ENCODE results near the gene PTPRG.
"Not testable (repeated sequence)": the region's sequence is repeated elsewhere in the genome, so short reads cannot be mapped to it uniquely, and the experiment has no call there.

Gene PTPRG

DNA sequence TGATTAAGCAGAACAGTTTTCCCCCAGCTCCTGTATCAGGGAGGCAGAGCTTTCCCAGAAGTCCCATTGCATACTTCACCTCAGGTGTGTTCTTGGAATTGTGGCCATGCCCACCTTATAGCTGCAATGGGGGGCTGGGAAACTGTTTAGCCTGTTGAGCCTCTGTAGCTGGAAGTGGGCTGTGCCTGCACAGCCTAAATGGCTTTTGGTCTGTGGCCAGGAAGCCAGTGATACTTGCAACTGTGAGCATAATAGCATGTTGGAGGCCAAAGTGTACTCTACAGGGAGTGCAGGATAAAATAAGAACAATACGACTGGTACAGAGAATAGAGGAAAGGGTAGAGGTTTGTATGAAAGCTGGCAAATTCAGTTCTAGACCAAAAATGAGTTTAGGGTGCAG is 248.5 kb downstream of the PTPRG start:
- DNase-seq, result no peak

DNA sequence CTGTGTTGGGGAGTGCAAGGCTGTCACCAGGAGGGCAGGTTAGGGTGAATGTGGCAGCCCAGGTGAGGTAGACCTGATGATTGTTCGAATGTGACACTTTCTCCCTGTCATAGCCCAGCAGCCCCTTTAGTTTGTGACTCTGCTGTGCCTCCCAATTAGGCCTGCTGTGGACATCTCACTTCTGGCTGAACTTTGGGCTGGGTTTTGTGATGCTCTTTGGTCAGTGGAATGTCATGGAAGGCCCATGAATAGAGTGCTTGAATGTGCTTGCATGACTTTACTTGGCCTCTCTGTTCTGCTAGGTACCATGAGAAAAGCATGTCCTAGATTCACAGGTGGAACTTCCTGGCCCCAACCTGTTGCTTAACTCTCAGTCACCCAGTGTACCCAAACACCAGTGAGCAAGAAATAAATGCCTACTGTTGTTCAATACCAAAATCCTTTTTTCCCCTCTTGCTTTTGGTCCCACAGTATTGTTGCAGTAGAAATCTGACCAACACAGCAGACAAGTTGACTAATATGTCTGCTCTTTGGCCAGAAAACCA is 249.7 kb downstream of the PTPRG start:
- DNase-seq, result no peak

DNA sequence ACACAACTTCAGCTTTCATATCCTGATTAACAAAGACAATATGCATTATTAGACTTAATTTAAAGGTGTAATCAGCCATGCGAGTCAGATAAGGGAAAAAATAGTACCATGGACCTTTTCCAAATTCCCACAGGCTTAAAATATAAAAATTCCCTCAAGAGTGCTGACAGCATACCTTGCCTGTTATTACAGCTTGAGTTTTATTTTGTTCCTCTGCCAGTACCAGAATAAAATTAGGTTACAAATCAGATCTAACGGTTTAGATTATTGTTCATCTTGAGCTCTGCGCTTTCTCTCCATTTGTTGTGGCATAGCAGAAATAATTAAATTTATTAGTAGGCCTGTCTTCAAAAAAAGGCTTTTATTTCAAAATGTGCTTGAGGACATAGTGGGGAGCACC is 250.3 kb downstream of the PTPRG start:
- no peak for DNase-seq

DNA sequence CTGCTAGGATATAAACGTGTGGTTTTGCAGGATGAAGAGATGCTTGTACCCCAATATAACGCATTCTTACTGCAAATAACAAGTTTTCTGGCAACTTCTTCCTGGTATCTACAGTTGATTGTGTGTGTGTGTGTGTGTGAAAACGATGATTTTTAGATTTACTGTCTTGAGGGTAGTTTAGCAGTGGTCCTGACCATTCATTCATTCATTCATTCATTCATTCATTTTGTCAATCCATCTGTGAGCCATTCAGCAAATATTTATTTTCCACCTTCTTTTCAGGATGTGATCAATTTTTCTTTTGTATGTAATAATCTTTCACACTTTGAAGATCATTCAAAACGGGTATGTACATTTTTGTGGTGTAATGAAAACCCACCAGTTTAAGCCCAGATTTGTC is 250.7 kb downstream of the PTPRG start:
- no peak for DNase-seq

DNA sequence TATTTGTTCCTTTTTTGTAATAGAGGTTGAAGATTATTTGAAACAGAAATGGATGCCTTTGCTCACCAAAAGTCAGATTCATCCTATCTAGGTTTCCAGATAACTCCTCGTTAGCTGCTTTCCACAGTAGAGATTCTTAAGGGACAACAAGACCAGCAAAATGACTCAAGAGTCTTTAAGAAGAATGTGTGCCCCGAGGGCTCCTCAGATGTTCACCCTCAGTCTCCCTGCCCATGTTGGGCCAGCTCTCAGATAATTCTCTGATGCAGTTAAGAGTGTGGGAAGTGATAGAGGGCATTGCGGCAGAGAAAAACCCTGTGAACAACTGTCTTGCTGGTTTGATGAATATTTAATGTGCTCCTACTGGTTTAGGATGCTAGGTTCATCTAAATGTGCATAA is 251.1 kb downstream of the PTPRG start:
- no peak for DNase-seq

DNA sequence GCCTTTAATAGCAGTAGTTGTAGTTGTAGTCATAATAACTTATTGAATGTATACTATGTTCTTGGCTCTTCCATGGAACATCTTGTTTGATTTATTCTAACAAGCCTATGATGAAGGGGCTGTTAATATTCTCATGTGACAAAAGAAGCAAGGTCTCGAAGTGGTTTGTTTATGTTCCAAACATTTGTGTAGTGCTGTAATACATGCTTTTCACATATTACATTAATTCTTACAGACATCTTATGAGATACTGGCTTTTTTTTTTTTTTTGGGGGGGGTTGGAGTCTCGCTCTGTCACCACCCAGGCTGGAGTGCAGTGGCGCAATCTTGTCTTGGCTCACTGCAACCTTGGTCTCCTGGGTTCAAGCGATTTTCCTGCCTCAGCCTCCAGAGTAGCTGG is 252.3 kb downstream of the PTPRG start:
- no peak for DNase-seq

DNA sequence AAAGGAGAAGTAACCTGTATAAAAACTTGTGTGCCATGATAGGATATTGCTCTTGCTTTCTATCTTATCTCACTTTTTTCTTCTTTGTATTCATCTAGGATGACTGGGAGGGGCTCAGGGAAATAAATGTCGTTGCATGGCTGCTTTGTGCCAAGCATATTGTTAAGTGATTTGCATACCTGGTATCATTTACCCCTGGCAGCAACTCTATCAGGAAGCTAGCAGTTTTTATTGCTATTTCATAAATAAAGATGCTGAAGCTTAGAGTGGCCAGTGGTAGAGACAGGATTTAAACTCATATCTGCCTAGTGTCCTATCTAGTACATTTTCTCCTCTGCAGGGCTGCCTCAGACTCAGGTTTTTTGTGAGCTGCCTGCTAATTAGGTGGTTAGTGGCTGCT is 253.3 kb downstream of the PTPRG start:
- no peak for DNase-seq

DNA sequence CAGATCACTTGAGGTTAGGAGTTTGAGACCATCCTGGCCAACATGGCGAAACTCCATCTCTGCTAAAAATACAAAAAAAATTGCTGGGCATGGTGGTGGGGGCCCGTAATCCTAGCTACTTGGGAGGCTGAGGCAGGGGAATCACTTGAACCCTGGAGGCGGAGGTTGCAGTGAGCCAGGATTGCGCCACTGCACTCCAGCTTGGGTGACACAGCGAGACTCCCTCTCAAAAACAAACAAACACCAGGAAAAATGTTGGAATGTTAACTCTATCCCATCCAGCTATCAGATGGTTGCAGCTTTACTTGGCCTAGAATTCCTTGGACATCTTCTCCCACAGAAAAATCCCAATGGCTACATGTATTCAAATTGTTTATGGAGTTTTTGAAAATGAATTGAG is 254.9 kb downstream of the PTPRG start:
- not testable (repeated sequence) for DNase-seq

DNA sequence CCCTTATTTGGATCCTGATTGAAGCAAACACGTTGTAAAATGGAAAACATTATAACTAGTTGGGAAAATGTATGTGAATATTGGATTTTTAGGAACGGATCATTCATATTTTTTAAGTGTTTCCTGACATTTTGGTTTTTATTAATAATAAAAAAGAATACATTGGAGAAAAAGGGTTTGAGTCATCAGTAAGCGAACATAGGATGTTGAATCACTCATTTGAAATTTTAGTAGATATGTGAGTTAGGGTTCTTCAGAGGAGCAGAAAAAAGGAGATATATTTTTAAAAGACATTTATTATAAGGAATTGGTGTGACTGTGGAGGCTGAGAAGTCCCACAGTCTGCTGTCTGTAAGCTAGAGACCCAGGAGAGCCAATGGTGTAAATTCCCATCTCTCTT is 258.5 kb downstream of the PTPRG start:
- DNase-seq, result no peak

DNA sequence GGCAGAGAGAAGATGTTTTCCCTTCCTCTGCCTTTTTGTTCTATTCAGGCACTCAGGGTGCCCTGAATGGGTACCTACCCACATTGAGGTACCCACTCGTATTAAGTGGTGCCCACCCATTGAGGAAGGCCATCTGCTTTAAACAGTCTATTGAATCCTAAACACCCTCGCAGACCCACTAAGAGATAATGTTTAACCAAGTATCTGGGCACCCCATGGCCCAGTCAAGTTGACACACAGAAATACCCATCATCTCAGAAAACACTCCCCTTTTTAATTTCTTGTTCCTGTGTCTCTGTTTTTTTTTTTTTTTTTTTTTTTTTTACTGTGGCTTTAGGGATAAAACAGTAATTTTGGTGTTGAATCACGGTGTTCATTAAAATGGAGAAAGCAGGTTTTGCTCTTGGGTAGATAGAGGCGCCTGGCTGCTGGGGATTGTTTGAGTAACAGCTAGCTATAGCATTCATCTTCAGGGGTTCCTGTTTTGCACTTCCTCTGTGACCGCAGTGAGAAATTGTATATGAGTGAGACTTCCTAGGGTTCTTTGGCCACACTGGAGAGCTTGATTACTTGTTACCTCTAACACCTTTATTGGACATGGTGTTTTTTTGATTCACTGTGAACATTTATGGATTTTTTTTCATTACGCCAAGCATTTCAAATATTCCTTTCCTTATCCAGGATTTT is 259.1 kb downstream of the PTPRG start:
- DNase-seq, result no peak

DNA sequence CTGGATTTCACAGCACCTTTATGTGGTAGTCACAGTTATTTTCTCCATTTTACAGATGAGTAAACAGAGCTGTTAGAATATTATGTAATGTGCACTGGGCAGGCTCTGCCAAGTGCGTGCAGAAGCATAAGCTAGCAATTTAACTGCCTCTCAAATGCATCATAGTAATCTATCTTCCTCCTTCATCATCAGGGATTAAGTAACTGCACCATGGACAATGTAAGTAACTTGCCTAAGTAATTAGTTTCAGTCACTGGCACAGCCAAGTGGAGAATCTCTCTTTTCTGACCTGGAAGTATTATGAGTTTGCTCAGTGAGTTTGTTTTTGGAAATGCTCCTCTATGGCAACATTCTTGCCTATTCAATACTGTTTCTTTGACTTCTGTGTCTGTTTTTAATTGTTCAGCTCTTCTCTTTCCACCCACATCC is 260.5 kb downstream of the PTPRG start:
- no peak for DNase-seq

DNA sequence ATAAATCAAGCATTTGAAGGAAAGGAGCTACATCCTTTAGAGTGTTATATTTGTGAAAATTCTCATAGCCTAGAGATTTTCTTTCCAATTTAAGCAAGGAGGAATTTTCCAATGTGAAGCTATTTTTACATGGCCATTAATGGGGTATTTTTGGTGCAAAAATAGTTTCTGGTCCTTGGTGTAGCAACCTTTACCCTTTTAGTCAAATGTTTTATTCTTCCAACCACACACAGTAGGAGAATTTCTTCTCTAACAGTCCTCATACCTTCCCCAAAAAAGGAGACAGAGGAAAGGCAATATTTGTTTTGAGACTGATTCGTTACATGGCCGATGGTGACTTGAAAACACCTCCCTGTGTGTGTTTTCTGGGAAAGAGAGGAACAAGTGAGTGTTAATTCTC is 261.2 kb downstream of the PTPRG start:
- no peak for DNase-seq

DNA sequence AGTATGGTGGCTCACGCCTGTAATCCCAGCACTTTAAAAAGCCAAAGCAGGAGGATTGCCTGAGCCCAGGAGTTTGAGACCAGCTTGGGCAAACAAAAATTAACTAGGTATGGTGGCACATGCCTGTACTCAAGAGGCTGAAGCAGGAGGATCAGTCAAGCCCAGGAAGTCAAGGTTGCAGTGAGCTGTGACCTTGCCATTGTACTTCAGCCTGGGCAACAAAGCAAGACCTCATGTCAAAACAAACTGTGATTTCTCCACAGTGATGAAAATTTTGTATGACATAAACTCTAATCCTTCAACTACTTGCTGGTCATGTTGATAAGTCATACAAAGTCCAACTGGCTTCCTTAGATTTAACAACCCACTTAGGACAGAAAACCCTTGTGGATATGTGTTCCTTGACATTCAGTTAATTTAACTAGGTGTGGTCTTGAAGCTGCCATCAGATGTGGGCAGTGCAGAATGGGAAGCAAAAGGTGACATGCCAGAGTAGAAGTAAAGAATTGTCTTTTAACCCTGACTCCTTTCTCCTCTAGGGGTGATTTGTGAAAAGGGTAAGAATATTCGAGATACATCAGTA is 263.3 kb downstream of the PTPRG start:
- no peak for DNase-seq

DNA sequence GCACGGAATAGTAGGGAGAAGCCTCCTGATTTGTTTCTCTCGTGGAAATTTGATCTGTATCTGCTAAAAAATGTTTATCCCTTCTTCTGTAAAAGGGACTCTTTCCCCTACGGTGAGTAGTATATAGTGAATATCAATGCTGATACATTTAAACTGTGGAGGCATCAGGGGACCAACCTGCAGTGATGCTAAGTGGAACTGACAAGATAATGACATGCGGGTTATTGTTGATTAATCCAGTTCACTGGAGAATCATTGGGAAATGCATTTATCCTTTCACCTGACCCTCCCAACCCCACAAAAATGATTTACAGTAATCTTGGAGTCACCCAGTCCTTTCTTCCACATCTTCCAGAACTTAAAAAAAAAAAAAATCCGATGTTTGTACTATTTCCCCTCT is 264.8 kb downstream of the PTPRG start:
- no peak for DNase-seq

DNA sequence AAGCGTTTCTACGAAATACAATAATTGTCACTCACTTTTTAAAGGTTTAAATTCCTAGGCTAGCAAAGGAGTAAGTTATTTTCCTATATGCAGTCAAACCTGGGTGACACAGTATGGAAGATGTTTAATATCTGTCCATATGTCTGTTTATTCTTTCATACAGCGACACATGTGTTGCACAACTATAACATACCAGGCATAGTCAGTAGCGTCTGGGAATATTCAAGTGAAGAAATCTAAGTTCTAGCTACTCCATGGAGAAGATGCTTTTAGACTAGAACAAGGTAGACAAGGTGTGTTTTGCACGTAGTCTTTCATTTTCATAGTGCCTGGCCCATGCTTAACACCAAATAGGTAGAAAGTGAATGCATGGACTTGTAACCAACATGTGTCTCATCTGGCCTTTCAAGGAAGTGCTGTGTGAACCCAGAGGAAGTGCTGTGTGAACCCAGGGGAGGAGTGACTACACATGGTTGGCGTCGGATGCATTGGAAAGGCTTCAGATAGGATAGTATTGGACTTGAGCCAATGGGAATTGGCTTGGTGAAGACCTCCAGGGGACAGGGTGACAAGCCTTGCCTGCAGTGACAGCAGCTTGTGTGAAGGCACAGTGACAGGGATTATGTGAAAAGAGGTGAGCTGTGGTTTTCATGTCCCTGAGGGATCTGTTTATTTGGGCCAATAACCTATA is 267.0 kb downstream of the PTPRG start:
- DNase-seq, result no peak

DNA sequence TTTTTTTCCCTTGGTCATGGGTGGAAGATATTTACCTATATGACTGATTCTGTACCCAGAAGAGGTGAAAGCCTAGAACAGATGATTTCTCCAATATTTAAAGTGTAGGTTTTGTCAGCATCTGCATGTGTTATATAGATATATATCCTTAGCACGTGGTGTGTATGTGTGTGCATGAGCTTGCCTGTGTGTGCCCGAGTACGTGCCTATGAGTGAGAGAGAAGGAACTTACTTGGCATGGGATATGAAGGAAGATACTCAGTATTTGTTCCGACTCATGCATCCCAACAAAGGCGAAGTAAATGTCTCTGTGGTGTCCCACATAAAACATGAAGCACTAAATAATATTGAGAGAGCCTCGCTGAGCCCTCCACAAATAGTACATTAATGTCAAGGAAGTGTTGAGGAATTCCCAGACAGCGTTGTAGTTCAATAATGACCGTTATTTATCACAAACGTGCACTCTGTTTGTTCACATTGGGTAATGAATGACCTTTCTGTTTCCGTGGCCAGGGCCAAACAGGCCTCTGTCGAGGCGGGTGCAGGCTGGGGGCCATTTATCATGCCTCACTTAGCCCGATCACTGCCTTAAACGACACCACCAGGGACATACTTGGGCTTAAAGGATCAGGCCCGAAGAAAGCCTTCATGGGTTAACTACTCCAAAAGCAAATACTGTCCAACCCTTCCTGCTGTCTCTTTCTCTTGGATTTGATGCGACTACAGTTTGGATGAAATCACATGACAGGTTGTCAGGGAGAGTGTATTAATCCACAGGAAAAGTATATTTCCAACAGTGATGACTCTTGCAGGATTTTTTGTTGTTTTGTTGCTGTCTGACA is 267.7 kb downstream of the PTPRG start:
- DNase-seq, result no peak

DNA sequence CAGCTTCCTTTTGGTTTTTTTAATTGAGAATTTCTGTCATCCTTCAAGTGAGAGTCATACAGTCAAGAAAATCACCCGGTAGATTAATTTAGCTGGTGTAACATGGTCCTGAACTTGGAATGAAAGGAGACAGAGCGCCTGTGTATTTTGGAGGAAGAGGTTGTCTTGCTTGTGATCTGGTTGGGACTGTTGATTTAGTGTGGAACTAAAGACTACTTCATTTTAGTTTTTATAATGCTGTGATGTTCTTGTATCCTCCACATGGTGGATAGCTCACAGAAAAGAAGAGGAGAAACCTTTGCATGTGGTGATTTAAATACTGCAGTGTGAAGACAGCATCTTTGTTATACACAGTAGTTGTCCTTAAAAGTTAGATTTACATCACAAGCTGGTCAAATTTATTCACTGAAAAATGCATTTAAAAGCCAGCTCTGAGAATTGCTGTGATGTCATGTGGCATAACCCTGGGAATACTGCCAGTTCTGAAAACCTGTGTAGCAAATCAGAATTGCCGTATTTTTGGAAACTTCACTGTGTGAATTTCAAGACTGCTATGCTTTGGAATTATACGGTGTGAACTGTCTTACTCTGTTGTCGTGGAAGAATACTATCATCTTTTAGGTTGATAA is 268.5 kb downstream of the PTPRG start:
- no peak for DNase-seq

DNA sequence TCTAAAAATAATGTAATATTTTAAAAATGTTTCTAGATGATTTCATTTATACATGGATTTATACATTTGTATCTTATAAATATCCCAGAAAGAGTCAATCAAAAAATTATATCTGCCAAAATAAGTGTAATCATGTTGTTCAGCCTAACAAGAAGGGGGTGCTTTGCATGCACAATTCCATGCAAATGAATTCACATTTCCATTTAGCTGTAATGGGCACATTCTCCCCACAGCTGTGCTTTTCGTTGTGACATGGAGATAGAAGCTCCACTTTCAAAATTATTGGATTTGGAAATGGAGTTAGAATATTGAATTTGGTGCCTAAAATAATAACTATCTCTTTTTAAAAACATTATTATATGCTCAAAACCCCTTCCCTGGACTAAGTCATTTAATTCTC is 270.6 kb downstream of the PTPRG start:
- DNase-seq, result no peak

DNA sequence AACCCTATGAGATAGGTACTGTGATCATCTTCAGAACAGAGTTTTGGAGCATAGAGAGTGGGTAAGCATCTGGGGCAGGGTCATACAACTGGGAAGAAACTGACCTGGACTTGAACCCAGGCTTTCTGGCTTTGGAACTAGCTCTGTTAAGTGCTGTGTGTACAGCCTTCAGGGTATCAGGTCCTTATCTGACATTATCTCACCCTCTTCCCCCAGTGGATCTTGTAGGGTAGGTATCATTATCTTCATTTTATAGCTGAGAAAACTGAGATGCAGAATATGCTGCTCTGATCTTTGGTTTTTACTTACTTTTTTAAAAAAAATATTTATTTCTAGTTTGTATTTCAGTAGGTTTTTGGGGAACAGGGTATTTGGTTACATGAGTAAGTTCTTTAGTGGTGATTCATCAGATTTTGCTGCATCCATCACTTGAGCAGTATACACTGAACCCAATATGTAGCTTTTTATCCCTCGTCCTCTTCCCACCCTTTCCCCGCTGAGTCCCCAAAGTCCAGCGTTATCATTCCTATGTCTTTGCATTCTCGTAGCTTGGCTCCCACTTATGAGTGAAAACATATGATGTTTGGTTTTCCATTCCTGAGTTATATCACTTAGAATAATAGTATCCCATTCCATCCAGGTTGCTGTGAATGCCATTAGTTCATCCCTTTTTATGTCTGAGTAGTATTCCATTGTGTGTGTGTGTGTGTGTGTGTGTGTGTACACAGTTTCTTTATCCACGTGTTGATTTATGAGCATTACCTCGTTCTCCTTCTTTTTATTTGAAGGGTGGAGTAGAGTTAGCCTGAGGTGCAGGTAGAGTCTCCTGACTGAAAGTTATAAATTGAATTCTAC is 271.2 kb downstream of the PTPRG start:
- DNase-seq, result no peak

DNA sequence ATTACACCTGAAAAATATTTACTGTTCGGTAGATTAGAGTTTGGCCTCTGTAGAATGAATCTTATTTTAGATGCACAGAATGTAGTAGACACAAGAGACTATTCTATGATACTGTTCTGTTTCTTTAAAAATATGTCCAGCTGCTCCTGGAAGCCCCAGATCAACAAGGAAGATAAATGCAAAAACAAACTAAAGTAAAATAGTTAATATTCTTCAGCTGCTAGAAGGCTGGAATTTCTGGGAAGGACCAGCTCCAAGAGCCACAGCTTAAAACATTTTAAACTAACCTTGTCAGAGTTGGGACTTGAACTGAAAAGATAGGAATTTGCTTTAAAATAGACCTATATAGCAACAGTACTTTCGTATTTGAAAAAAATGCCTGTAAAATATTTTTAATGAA is 277.9 kb downstream of the PTPRG start:
- no peak for DNase-seq

DNA sequence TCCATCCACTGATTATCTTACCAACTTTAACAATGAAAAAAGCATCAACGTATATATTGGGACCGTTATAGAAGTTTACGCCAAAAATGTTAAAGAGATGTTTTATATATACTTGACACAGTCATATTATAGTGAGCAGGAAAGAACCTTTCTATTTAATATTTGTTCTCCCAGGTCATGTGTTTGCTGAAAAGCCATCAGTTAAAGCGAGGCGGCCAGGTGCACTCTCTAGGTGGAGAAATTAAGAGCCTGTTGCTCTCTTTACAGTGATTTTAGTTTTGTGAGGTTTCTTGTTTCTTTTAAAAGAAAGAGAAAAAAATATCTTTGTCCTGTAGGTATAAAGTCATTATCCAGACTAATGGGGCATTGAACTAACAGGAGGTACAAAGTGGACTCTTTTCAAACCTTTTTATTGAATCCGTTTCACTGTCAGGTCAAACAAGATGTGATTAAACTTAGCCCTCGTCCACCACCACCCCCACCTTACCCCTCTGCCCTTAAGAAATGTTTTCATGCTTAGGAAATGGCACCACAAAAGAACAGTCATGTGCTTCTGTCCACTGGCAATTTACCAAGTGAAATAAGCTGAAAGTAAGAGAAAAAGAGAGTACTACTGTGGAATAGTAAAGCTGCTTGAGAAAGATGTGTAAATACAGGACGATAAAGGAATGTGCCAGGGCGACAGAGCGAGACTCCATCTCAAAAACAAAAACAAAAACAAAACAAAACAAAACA is 279.9 kb downstream of the PTPRG start:
- no peak for DNase-seq
